Anterior cingulate cortex (tissue), 58 donors: ENCODE results near the gene AARS2.

Experiments used
- DNase-seq, 58 donors: peaks; one replicate each; lab custom pipeline; 2025; lab: John Stamatoyannopoulos, UW

Gene AARS2

GRCh38 chr6:44265722-44266233 is 47.4 kb downstream of the AARS2 start:
- DNase-seq, result no peak

GRCh38 chr6:44265007-44265721 is 48.0 kb downstream of the AARS2 start, which contains the start of gene NFKBIE:
TSS of gene NFKBIE (minus strand) at chr6:44265551. CDS start at chr6:44265346, 205 bp downstream.
- peak in 57 of 58 donors; percentile 54 to 95 (median 88) for DNase-seq

- DNase-seq, result peak in 3 of 58 donors; percentile 19 to 23 (median 21)
These were observed 48.8 kb downstream of the AARS2 start for GRCh38 chr6:44264154-44265006.

GRCh38 chr6:44263354-44264100 is 49.6 kb downstream of the AARS2 start:
- no peak for DNase-seq

GRCh38 chr6:44262467-44263353 is 50.4 kb downstream of the AARS2 start:
- DNase-seq, result no peak

GRCh38 chr6:44261581-44261980 is 51.6 kb downstream of the AARS2 start:
- DNase-seq, result no peak

- DNase-seq, result no peak
These were observed 52.5 kb downstream of the AARS2 start for GRCh38 chr6:44260451-44261297.

- DNase-seq, result no peak
These were observed 53.1 kb downstream of the AARS2 start for GRCh38 chr6:44260011-44260410.

- no peak for DNase-seq
These were observed 54.2 kb downstream of the AARS2 start for GRCh38 chr6:44258921-44259320.

GRCh38 chr6:44258325-44258863 is 54.8 kb downstream of the AARS2 start:
- DNase-seq, result no peak

GRCh38 chr6:44257753-44258324 is 55.3 kb downstream of the AARS2 start:
- DNase-seq, result peak in 1 of 58 donors; percentile 67

- peak in 57 of 58 donors; percentile 18 to 94 (median 87) for DNase-seq
These were observed 56.0 kb downstream of the AARS2 start, which contains the start of gene SLC35B2 for GRCh38 chr6:44257025-44257752. TSS of gene SLC35B2 (minus strand) at chr6:44257528. CDS start at chr6:44257410, 118 bp downstream.

- peak in 1 of 58 donors; percentile 90 for DNase-seq
These were observed 56.4 kb downstream of the AARS2 start for GRCh38 chr6:44256775-44257024.

- peak in 1 of 58 donors; percentile 61 for DNase-seq
These were observed 57.0 kb downstream of the AARS2 start for GRCh38 chr6:44255871-44256774.

- DNase-seq, result peak in 2 of 58 donors; percentile 34 to 54
These were observed 57.9 kb downstream of the AARS2 start for GRCh38 chr6:44255105-44255808.
